HG02885 (cell line): ENCODE data around the gene PDP2.
"Not testable (repeated sequence)": the region's sequence is repeated elsewhere in the genome, so short reads cannot be mapped to it uniquely, and the experiment has no call there.

Experiments used
- ATAC-seq: cut with Tn5 transposase; IDR thresholded peaks from one replicate; pipeline ENCODE4 v1.9.1; 2021; ENCODE audit warnings: mild to moderate bottlenecking; ENCODE audit not compliant: unreplicated experiment, poor library complexity

Gene PDP2

DNA sequence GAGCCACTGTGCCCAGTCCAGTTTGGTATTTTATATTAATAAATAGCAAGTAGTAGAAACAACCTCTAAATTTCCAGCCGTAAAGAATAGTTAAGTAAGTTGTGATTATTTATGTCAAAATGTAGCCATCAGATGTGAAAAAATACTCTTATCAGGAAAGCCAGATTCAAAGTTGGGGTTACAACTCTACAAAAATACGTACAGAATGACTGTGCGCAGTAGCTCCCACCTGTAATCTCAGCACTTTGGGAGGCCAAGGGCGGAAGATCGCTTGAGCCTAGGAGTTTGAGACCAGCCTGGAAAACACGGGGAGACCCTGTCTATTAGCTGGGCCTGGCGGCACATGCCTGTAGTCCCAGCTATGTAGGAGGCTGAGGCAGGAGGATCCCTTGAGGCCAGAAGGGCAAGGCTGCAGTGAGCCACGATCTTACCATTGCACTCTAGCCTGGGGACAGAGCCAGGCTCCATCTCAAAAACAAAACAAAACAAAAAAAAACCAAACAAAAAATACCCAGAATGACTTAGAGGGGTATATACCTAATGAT, 1.7 kb downstream of the PDP2 start:
- no peak for ATAC-seq

DNA sequence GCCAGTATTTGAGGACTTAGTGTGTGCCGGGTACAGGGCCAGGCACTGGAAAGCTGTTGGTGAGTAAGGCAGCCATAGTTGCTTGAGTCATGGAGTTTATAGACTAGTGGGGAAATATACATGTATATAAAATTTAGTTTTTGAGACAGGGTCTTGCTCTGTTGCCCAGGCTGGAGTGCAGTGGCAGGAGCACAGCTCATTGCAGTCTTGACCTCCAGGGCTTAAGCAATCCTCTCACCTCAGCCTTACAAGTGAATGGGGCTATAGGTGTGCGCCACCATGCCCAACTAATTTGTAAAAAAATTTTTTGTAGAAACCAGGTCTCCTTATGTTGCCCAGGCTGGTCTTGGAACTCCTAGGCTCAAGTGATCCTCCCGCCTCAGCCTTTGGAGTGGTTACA, 2.4 kb downstream of the PDP2 start:
- no peak for ATAC-seq

DNA sequence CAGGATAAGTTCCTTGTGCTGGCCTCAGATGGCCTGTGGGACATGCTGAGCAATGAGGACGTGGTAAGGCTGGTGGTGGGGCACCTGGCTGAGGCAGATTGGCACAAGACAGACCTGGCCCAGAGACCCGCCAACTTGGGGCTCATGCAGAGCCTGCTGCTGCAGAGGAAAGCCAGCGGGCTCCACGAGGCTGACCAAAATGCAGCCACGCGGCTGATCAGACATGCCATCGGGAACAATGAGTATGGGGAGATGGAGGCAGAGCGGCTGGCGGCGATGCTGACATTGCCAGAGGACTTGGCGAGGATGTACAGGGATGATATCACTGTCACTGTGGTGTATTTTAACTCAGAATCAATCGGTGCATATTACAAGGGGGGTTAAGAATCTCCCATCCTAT, 5.2 kb downstream of the PDP2 start:
- no peak for ATAC-seq

DNA sequence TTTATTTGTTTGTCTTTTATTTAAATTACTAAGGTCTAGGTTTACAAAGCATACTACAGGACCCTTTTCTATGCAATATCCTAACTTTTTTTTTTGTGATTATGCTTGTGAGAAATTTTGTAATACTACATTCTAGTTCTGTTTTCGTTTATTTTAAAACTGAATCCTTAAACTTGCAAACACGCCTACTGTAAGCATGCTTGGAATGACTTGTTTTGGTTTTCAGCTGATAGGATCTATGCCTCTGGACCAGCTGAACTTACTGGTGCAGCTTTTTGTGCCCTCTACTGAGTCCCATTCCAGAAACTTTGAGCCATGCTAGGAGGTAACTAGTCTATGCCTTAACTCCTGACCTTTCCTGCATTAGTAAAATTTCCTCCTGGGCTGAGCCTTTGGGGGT, 6.0 kb downstream of the PDP2 start:
- ATAC-seq, result no peak

DNA sequence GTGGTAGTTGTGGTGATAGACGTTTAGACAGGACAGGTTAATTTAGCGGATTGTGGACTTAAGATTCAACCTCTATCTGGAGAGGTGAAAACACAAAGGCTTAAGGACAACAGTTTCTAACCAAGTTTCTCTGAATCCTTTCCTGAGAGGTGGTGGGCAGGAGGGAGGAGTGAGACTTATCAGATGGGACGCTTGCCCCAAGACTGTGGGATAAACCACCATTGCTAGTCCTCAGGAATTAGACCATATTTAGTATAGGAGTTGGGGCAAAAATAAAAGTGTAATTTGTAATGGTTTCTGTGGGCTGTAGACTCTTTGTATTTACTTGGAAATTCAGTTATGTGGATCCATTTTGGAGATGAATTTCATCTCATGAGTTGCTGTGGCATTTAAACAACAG, 6.6 kb downstream of the PDP2 start:
- no peak for ATAC-seq

DNA sequence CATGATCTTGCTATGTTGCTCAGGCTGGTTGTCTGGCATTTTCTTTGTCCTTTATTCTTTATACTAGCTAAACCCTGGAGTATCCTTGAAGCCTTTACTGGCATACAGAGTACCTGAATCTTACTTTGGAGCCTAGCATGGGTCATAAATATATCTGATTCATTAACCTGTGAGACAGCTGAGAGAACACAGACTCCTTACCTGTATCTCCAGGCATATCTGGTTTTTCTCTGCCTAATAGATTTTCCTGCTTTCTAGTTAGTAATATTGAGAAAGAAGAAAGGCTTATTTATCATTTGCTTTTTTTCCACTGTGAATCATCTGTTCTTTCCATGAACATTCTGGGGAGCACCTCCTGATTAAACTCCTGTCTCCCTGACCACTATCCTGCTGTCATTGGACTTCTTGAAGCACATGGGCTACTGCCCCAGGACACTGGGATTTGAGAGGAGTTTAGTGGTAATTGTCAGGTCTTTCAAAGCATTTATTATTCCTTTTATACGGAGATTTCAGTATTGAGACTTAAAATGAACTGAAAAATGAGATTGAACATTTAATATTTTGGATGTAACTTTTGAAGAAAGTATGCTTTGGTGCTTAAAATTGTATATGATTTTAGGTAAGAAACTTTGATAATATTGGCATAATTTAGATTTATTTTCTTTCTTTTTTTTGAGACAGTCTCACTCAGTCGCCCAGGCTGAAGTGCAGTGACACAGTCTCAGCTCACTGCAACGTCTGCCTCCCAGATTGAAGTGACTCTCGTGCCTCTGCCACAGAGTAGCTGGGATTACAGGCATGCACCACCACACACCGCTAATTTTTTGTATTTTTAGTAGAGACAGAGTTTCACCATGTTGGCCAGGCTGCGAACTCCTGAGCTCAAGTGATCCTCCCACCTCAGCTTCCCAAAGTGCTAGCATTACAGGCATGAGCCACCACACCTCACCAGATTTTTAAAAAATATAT, 8.6 kb downstream of the PDP2 start:
- ATAC-seq, result no peak

DNA sequence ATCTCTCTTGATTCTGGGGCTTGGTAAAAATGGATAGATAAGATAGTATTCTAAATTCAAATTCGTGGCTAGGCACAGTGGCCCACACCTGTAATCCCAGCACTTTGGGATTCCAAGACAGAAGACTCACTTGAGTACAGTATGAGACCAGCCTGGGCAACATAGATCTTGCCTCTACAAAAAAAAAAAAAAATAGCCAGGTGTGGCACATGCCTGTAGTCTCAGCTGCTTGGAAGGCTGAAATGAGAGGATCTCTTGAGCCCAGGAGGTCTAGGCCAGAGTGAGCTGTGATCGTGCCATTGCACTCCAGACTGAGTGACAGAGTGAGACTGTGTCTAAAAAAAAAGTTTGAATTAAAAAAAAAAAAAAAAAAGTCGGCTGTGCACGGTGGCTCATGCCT, 9.3 kb downstream of the PDP2 start:
- ATAC-seq, result no peak

DNA sequence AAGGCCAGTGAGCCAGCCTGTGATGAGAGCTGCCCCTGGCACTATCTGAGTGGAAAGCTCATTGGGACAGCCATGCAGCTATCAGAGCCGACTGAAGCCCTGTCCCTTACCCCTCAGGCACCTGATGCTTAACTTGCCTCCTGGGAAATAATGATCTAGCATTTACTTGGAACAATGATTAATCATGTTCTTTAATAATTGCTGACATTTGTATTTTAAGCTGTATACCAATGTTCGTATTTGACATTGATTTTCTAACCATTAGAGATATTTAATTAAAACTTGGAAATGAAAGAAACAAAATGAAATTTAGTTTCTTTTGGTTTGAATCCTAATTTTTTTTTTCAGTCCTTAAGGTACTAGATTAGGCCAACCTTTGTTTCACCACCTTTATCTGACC, 10.5 kb downstream of the PDP2 start:
- ATAC-seq, result no peak

DNA sequence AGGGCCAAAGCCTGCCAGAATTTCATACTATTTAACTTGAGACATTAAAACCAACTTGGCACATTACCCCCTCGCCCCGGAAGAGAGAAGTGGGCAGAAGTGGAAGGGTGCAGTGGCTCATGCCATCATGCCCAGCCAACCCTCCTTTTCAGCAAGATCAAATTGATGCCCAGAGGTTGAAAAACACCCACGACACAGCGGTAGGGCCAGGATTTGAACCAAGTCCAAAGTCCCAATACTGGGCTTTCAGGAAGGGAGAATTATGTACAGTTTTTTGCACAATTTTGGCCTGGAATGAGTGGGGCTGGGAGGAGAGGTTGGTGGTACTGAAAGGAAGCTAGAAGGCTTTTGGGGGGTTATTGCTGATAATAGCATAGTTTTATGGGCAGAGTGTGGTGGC, 11.0 kb downstream of the PDP2 start:
- no peak for ATAC-seq

DNA sequence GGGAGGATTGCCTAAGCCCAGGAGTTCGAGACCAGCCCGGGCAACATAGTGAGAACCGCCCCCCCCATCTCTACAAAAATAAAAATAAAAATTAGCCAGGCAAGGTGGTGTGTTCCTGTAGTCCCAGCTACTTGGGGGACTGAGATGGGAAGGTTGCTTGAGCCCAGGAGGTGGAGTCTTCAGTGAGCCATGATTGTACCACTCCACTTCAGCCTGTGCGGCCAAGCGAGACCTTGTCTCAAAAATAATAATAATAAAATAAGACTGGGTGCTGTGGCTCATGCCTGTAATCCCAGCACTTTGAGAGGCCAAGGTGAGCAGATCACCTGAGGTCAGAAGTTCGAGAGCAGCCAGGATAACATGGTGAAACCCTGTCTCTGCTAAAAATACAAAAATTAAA, 11.5 kb downstream of the PDP2 start:
- ATAC-seq, result no peak

DNA sequence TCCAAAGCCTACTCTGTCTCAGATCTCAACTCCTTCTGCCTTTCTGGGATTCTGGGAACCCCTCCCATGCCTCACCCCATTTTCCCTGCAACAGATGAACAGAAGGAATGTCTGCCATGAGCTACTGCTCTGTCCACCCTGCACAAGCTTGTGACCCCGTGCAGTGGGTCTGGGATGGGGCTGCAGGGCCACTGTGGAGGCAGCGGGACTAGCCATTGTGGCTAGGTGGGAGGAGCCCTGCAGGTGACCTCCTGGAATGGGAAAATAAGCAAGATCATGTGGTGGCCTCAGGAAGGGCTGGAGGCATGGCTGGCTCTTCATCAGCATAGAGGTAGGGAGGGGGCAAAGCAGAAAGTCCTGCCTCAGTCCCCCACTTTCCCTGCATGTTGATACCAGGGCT, 13.7 kb downstream of the PDP2 start:
- no peak for ATAC-seq

DNA sequence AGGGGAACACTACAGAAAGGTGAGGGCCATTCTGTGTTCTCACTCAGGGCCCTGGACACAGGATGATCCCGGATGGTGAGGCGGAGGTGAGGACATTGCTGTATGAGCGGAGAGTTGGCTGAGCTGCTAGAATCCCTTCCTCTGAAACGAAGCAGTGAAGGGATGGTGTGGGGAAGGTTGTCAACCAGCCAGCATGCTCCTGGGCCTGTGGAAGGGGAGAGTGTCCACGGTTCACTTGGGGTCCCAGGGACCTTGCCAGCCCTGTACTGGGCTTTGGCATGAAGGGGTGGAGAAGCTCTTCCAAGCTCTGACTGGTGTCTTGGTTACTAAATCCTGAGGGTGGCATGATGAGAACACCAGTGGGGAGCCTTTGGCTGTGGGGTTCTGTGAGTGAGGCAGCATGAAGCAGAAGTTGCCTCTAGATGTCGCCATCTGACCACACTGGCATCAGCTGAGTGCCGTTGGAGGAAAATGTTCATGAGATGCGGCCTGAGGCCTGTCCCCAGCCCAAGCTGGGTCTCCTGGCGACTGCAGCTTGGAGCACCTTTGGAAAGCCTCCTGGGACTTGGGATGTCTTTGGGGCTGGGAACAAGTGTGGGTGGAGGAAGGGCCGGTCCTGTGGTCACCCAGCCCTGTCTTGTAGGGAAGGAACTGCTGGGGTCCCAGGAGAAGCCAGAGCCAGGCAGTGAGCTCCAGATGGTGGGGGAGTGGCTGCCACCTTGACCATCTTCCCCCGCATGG, 14.8 kb downstream of the PDP2 start:
- peak; percentile 62 for ATAC-seq

DNA sequence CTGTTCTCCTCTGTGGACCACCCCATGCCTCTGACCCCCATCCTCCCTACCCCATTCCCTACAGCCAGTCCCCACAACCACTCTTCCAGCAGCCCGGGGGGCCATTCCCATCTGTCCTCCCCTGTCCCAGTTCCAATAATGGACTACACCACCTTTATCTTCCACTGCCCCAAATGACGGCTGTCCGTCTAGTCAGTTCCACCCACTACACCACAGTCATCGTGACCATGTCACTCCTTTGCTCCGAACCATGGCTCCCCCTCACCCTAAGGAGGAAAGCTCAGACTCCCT, 15.3 kb downstream of the PDP2 start:
- ATAC-seq, result no peak

DNA sequence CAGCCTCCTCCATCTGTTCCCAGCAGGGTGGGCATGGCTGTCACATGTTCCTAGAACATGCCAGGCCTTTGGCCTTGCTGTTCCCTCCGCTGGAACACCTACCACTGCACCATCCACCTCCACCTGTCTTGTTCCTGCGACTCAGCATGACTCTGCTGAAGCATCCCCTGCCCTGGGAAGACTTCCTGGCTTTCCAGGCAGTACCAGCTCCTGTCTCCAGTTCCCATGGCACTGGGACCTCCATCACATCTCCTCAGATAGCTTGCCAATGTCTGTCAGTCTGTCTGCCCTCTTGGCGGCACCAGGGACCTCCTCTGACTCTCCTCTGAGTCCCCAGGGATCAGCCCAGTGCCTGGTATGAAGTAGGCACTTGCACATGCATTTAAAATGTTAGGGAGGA, 15.7 kb downstream of the PDP2 start:
- ATAC-seq, result no peak

DNA sequence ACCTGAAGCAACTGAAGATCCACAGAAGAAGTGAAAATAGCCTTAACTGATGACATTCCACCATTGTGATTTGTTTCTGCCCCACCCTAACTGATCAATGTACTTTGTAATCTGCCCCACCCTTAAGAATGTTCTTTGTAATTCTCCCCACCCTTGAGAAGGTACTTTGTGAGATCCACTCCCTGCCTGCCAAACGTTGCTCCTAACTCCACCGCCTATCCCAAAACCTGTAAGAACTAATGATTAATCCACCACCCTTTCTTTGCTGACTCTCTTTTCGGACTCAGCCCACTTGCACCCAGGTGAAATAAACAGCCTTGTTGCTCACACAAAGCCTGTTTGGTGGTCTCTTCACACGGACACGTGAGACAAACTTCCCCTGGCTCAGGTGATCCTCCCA, 16.4 kb downstream of the PDP2 start:
- not testable (repeated sequence) for ATAC-seq

DNA sequence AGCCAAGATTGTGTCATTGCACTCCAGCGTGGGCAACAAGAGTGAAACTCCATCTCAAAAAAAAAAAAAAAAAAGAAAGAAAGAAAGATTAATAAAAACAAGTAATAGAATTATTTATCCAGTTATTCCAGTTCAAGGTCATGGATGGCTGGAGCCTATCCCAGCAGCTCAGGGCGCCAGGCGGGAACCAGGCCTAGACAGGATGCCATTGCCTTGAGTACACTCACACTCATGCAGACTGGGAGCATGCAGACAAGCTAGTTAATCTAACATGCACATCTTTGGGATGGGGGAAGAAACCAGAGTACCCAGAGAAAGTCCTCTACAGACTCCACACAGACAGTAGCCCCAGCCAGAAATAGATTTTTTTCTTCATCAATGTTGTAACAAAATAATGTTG, 17.9 kb downstream of the PDP2 start:
- ATAC-seq, result no peak

DNA sequence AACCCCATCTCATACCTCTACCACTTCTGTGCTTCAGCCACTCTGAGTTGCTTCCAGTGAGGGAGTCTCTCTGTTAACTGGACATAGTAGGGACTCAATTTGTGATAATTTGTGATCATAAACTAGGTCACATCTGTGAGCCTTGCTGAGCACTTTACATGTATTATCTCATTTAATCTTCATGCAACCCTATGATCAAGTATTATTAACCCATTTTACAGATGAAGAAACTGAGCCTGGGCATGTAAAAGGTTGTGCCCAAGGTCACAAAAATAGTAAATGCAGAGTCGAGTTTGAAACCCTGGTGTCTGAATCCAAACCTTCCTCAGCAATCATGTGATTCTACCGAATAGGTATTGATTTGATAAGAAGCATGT, 18.6 kb downstream of the PDP2 start:
- no peak for ATAC-seq

DNA sequence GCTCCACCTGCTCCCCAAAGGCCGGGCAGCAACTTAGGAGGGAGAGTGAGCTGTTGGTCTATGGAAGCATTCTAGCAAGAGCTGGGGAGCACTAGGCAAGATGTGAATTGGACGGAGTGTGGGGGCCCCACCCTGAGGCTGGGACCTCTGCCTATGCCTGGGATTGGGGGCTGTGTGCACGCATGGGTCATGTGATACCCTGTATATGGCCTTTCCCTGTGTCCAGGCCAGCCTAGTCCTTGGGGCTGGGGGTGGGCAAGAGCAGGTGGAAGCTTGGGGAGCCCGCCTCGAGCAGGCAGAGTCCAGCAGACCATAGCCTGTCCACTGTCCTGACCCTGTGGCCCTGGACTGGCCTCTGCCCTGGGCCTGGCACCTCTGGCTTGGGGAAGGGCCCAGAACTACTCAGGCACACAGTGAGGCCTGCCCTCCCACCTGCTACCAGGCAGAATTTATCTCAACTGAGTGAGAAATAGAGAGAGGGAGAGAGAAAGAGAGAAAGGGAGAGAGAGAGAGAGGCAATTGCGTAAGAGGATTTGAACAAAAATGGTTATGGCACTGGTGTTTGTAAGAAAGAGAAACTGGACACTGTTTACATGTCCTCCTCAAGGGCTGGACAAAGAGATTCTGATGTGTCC, 19.1 kb downstream of the PDP2 start:
- ATAC-seq, result no peak

DNA sequence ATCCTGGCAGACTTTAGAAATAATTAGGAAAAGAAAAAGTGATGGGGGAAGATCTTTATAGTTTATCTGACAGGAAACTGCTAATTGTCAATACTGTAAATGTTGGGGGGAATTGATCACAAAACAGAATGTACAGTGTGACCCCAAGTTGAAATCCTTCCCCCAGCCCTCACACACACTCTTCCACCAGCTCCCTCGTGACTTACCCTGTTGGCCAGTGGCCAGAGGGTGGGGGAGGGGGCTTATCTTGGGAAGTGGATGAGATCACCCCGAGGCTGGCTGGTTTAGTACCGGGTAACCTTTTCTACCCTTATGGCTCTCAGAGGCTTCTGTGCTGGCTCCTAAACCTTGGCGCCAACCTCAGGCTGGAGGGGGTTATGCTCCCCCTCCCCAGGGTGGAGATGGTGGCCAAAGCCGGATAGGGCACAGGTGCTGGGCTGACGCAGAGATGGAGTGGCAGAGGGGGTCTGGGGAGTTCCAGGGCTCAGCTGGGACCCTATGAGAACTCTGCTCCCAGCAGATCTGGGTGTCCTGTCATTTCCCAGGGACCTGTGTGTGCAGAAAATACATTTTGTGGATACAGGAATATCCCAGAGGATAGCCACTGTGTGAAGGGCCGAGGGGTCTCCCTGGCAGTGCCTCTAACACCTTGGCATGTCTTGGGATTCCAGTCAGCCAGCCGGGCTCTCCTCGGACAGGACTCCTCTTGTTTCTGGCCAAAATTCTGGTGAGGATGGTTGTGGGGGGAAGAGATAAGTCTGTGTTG, 19.8 kb downstream of the PDP2 start:
- ATAC-seq, result no peak

DNA sequence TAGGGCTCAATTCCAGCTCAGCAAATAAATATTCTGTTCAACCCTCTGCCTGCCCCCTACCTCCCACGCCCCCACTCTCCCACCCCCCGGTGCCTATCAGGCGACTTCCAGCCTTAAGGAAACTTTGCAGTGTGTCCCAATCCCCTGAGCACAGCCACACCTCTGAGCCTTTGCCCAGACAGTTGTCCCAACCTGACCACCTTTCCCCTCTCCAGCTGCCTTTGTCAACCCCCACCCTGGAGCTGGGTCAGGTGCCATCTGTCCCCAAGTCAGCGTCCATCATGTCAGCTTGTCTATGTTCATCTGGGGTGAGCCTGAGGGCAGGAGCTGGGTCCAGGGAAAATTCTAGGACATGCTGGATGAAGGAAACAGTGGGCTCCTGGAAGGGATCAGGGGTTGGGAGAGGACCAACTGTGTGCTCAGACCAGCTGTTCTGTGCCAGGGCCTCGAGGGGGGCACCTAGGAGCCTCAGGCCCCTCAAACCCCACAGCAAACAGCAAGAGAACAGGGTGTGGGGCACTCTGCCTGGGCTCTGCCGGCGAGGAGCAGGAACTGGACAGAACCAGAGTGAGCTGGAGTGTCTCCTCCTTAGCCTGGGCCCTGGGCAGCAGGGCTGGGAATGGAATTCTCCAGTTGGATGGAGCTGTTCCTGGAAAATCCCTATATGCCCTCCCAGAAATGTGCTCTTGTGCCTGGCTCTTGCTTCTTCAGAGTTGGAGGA, 20.6 kb downstream of the PDP2 start:
- no peak for ATAC-seq
